AG04449 (cell line): Measurements from ENCODE around the gene FBXO17.
"Not testable (repeated sequence)": the region's sequence is repeated elsewhere in the genome, so short reads cannot be mapped to it uniquely, and the experiment has no call there.

Source experiments
- CTCF ChIA-PET: fragments of 350-600 bp; formaldehyde crosslinking; extraction: SDS; loops from one replicate; lab custom pipeline; 2021; ENCODE audit warnings: antibody characterized with exemption; lab: Yijun Ruan, JAX
- POLR2A ChIA-PET: fragments of 400-600, 350-600 bp; formaldehyde crosslinking; extraction: SDS; loops from one replicate; lab custom pipeline; 2020; ENCODE audit warnings: antibody characterized with exemption, inconsistent platforms; lab: Yijun Ruan, JAX
- DNase-seq: peaks from one replicate; pipeline ENCODE4 v3.0.0-alpha.2; 2010; ENCODE audit warnings: low read depth, low spot score
- H3K4me3 ChIP-seq: 2 replicates; pipeline ENCODE4 v1.5.1; 2011; ENCODE audit warnings: low read depth, mild to moderate bottlenecking, control low read depth, low read length
- TF ChIP-seq, protein P1 (sequence below): IDR thresholded peaks from one replicate; pipeline ENCODE4 v1.5.1; 2011; ENCODE audit warnings: mild to moderate bottlenecking, moderate library complexity, low read length, control low read depth, inconsistent platforms; ENCODE audit not compliant: insufficient read depth; ENCODE audit errors: missing control alignments

The FBXO17 gene

DNA sequence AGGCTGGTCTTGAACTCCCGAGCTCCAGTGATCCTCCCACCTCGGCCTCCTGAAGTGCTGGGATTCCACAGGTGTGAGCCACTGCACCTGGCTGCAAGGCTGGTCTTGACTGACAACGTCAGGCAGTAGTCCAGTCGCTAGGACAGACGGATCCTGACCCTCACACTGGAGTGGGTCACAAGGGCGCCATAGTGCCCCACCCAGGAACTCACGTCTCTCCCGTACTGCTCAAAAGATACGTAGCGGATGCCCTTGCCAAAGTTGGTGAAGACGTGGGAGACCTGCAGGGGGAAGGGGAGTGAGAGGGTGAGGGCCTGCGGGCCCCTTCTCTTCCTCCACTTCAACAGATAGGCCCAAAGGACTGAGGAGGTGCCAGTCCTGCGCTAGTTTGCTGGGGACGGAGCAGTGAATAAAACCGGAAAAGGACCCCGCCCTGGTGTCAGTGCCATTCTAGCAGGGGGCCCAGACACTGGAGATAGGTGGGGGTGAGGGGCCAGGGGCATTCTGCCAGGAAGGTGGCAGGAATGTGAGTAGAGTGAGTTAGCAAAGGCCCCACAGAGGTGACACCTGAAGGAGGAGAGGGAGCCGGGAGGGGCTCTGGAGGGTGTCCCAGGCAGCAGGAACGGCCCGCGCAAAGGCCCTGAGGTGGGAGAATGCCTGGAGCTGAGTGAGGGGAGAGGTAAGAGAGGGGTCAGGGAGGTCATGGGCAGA, 32.9 kb downstream of the FBXO17 start:
- POLR2A ChIA-PET: no interaction called here

DNA sequence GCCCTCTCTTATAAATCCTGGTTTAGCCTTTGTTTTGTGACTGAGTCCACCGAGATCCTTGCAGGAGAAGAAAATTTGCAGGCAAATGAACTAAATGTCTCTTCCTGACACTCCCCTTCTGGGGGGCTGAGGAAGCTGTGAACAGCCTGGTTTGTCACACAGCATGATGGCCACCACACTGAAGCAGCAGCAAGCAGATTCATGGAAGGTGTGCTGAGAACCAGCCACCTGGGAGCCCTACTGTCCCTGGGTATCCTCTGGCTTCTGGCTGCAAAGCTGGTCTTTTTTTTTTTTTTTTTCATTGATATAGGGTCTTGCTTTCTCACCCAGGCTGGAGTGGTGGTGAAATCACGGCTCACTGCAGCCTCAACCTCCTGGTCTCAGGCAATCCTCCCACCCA, 33.6 kb downstream of the FBXO17 start:
- no peak overlapping the region for H3K4me3 ChIP-seq
- no peak for DNase-seq
- CTCF ChIA-PET: interaction anchor here (2.6 to 5.8 kb wide), 2 partner anchors 11 kb away, joined by 7 to 32 read pairs; partner anchors contain the start of genes MRPS12 and SARS2
- TF ChIP-seq, protein P1, sequence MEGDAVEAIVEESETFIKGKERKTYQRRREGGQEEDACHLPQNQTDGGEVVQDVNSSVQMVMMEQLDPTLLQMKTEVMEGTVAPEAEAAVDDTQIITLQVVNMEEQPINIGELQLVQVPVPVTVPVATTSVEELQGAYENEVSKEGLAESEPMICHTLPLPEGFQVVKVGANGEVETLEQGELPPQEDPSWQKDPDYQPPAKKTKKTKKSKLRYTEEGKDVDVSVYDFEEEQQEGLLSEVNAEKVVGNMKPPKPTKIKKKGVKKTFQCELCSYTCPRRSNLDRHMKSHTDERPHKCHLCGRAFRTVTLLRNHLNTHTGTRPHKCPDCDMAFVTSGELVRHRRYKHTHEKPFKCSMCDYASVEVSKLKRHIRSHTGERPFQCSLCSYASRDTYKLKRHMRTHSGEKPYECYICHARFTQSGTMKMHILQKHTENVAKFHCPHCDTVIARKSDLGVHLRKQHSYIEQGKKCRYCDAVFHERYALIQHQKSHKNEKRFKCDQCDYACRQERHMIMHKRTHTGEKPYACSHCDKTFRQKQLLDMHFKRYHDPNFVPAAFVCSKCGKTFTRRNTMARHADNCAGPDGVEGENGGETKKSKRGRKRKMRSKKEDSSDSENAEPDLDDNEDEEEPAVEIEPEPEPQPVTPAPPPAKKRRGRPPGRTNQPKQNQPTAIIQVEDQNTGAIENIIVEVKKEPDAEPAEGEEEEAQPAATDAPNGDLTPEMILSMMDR: no peak
- POLR2A ChIA-PET: no interaction called here

More for the DNA sequence above, 32.9 kb downstream of the FBXO17 start:
- TF ChIP-seq, protein P1: no peak
- DNase-seq: no peak
- CTCF ChIA-PET: interaction anchor here (2.6 to 5.8 kb wide), 2 partner anchors 10 to 12 kb away, joined by 7 to 32 read pairs; partner anchors contain the start of genes MRPS12 and SARS2
- no peak overlapping the region for H3K4me3 ChIP-seq

DNA sequence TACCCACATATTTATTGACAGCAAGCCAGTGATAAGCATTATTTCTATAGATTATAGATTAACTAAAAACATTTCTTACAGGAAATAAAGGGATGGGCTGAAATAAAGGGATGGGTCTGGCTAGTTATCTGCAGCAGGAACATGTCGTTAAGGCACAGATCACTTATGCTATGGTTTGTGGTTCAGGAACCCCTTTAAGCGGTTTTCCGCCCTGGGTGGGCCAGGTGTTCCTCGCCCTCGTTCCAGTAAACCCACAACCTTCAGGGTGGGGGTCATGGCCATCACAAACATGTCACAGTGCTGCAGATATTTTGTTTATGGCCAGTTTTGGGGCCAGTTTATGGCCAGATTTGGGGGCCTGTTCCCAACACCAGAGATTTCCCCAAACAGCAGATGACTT, 34.1 kb downstream of the FBXO17 start:
- H3K4me3 ChIP-seq, DNase-seq, POLR2A ChIA-PET: not testable (repeated sequence)
- CTCF ChIA-PET: interaction anchor here (2.6 to 5.8 kb wide), 2 partner anchors 11 to 12 kb away, joined by 7 to 32 read pairs; partner anchors contain the start of genes MRPS12 and SARS2

DNA sequence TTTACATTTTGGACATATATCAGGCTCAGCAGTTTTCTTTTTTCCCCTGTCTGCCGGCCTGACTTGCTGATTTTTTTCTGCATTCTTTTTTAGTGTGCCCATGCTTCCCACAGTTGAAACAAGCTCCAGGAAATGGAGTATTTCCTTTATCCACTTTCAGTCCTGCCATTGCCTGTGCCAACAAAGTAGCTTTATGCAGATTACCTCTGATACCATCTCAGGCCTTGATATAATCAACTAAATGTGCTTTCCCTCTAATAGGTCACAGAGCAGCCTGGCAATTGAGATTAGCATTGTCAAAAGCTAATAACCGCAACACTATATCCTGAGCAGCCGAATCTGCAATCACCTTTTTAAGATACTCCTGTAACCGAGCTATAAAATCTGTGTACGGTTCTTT, 35.6 kb downstream of the FBXO17 start:
- ChIA-PET POLR2A (no interaction called here), CTCF (interaction anchor here (1.4 to 5.8 kb wide), 3 partner anchors 9 to 36 kb away, joined by 4 to 32 read pairs (median 7); partner anchors contain the start of genes FBXO17, MRPS12 and SARS2)
- no peak for DNase-seq
- TF ChIP-seq, protein P1: no peak
- no peak overlapping the region for H3K4me3 ChIP-seq

DNA sequence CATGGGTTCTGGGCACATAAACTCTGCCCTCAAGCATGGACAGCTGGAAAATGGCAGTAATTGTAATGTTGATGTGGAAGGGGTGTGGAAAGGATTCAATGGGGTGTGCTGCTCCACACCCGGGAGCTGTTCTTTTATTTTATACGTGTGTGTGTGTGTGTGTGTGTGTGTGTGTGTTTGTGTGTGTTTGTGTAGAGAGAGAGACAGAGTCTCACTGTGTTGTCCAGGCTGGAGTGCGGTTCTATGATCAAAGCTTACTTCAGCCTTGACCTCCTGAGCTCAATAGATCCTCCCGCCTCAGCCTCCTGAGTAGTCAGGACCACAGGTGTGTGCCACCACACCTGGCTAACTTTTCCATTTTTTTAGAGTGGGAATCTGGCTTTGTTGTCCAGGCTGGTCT, 42.0 kb downstream of the FBXO17 start:
- CTCF ChIA-PET: interaction anchor here (0.6 to 5.3 kb wide), 15 partner anchors 12 to 530 kb away, joined by 3 to 50 read pairs (median 3); partner anchors contain the start of gene FAM98C
- TF ChIP-seq, protein P1: no peak
- POLR2A ChIA-PET: interaction anchor here (0.6 kb wide), 1 partner anchor 299 kb away, joined by 4 read pairs; no protein-coding TSS in a partner anchor
- no peak overlapping the region for H3K4me3 ChIP-seq
- no peak for DNase-seq

DNA sequence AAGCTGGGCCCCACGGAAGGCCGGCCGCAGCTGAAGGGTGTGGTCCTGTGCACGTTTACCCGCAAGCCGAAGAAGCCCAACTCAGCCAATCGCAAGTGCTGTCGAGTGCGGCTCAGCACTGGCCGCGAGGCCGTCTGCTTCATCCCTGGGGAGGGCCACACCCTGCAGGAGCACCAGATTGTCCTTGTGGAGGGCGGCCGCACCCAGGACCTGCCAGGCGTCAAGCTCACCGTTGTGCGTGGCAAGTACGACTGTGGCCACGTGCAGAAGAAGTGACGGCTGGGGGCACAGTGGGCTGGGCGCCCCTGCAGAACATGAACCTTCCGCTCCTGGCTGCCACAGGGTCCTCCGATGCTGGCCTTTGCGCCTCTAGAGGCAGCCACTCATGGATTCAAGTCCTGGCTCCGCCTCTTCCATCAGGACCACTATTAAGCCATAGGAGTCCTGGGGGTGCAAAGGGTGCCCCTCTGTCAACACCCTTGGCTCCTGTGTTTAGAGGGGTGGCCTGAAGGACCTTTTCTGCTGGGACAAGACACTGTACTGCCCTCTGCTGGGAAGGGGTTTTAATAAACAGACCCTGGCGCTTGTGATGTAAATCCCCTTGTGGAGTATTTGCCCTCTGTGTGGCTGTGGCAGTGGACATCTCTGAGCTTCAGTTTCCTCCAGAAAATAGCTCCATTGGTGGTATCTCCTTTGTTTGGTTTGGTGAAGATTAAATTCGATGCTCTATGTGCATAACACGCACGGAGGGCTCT, 42.9 kb downstream of the FBXO17 start:
- ChIA-PET CTCF (interaction anchor here (0.6 to 6.8 kb wide), 20 partner anchors 7 to 529 kb away, joined by 3 to 53 read pairs (median 4); partner anchors contain the start of genes FAM98C, NFKBIB and SIRT2), POLR2A (no interaction called here)
- no peak for DNase-seq
- TF ChIP-seq, protein P1: peak; percentile 24
- no peak overlapping the region for H3K4me3 ChIP-seq
